ENCODE data around the gene GRK6. TPM values are rescaled to one million over a fixed set of nuclear protein-coding genes. Genes with fewer than 3 reads are reported as not detected.

Gene GRK6
- total RNA-seq, 2 donors from 2014 or later, result 27.3 to 33.3 TPM

DNA sequence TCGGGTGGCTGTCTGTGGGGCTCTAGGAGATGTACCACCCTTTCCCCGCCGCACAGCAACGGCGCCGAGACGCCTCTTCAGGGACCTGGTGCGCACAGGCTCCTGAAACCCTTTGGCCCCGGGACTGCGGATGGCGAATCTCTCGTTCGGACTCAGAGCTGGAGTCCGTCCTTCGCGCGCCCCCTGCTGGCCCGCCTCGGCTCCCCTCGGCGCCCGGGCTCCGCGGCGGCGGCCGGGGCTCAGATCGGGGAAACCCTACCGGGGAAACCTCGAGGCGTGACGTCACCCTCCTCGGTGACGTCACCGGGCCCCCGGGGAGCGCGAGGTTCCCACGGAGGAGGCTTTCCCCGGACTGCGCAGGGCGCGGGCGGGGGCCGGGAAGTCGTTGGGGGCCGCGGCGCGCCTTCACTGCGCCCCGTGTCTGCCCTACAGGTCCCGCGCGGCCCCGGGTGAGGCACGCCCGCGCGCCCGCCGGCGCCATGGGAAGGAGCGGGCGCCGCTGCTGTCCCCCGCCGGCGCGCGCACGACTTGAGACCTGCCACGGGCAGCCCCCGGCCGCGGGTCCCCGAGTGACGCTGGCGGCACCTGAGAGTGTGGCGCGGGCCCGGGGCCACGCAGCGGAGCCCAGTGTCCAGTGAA lies 28.0 kb downstream of the GRK6 start:
- peak; percentile 39 for ATAC-seq (ENCODE audit: insufficient number of reproducible peaks, low FRiP score, low read depth)
- Histone ChIP-seq H3K36me3 (peaks cover 9% of the 10 kb centered on the region), H3K4me3 (peak overlapping the region; percentile 74), H3K27ac (peak overlapping the region; percentile 71 to 81), H3K27me3 (replicated peaks; ENCODE audit: insufficient read depth) (no peaks in the 10 kb centered on the region), H3K9me3 (no peaks in the 10 kb centered on the region), H3K4me1 (ENCODE audit: control insufficient read depth in 1 of 2, low read depth in 2 of 2) (peaks cover 14 to 46% of the 10 kb centered on the region in 2 donors)
- TF ChIP-seq, protein P1, sequence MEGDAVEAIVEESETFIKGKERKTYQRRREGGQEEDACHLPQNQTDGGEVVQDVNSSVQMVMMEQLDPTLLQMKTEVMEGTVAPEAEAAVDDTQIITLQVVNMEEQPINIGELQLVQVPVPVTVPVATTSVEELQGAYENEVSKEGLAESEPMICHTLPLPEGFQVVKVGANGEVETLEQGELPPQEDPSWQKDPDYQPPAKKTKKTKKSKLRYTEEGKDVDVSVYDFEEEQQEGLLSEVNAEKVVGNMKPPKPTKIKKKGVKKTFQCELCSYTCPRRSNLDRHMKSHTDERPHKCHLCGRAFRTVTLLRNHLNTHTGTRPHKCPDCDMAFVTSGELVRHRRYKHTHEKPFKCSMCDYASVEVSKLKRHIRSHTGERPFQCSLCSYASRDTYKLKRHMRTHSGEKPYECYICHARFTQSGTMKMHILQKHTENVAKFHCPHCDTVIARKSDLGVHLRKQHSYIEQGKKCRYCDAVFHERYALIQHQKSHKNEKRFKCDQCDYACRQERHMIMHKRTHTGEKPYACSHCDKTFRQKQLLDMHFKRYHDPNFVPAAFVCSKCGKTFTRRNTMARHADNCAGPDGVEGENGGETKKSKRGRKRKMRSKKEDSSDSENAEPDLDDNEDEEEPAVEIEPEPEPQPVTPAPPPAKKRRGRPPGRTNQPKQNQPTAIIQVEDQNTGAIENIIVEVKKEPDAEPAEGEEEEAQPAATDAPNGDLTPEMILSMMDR (IDR thresholded peaks at IDR 0.05), result peak; percentile 95
- no peak for DNase-seq (ENCODE audit: low spot score)

DNA sequence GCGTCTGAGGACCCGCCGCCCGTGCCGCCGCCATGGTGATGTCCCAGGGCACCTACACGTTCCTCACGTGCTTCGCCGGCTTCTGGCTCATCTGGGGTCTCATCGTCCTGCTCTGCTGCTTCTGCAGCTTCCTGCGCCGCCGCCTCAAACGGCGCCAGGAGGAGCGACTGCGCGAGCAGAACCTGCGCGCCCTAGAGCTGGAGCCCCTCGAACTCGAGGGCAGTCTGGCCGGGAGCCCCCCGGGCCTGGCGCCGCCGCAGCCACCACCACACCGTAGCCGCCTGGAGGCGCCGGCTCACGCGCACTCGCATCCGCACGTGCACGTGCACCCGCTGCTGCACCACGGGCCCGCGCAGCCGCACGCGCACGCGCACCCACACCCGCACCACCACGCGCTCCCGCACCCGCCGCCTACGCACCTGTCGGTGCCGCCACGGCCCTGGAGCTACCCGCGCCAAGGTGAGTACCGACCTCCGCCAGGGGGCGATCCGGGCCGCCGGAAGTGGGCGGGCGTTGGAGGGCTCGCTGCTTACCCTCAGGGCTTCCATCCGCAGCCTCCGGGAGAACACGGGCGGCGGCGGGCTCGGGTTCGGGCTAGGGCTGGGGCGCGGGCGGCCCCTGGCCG lies 28.7 kb downstream of the GRK6 start:
- Histone ChIP-seq H3K27me3 (replicated peaks; ENCODE audit: insufficient read depth) (no peaks in the 10 kb centered on the region), H3K4me3 (peak overlapping the region; percentile 74), H3K4me1 (ENCODE audit: control insufficient read depth in 1 of 2, low read depth in 2 of 2) (peaks cover 14 to 46% of the 10 kb centered on the region in 2 donors), H3K27ac (peak overlapping the region; percentile 71 to 81), H3K36me3 (peaks cover 12% of the 10 kb centered on the region), H3K9me3 (no peaks in the 10 kb centered on the region)
- ATAC-seq (ENCODE audit: insufficient number of reproducible peaks, low FRiP score, low read depth) (peak; percentile 2), DNase-seq (ENCODE audit: low spot score) (no peak)
- TF ChIP-seq, protein P1 (IDR thresholded peaks at IDR 0.05), result peak; percentile 68

DNA sequence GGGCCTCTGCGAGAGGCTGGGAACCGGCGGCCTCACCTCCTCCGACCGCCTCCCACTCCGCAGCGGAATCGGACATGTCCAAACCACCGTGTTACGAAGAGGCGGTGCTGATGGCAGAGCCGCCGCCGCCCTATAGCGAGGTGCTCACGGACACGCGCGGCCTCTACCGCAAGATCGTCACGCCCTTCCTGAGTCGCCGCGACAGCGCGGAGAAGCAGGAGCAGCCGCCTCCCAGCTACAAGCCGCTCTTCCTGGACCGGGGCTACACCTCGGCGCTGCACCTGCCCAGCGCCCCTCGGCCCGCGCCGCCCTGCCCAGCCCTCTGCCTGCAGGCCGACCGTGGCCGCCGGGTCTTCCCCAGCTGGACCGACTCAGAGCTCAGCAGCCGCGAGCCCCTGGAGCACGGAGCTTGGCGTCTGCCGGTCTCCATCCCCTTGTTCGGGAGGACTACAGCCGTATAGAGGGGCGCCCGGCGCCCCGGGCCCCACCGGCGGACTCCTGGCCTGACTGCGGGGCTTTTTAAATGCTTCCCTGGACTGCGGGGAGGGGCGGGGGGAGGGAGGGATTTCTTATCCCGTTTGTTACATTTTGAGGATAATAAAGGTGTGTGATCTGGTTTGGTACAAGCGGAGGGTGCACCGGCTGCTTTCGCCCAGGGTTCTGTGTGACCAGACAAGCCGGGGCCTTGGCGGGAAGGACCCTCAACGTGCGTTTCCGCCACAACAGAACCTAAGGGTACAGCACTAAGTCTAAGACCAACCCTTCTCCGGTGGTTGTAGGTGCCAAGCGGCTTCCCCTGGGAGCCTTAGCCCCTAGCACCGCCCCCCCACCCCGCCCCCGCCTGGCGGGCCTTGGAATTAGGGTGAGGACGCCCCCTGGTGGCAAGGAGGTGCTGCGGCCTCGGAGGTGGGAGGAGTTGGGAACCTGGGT lies 29.4 kb downstream of the GRK6 start:
- peaks cover 14 to 46% of the 10 kb centered on the region in 2 donors for H3K4me1 ChIP-seq (ENCODE audit: control insufficient read depth in 1 of 2, low read depth in 2 of 2)
- peak overlapping the region; percentile 74 for H3K4me3 ChIP-seq
- H3K36me3 ChIP-seq, result peaks cover 12% of the 10 kb centered on the region
- TF ChIP-seq, protein P1 (IDR thresholded peaks at IDR 0.05), result peak; percentile 92
- peak overlapping the region; percentile 71 to 81 for H3K27ac ChIP-seq
- ATAC-seq (ENCODE audit: insufficient number of reproducible peaks, low FRiP score, low read depth) (peak; percentile 32), DNase-seq (ENCODE audit: low spot score) (peak; percentile 89)
- no peaks in the 10 kb centered on the region for H3K27me3 ChIP-seq (replicated peaks; ENCODE audit: insufficient read depth)
- H3K9me3 ChIP-seq, result no peaks in the 10 kb centered on the region

DNA sequence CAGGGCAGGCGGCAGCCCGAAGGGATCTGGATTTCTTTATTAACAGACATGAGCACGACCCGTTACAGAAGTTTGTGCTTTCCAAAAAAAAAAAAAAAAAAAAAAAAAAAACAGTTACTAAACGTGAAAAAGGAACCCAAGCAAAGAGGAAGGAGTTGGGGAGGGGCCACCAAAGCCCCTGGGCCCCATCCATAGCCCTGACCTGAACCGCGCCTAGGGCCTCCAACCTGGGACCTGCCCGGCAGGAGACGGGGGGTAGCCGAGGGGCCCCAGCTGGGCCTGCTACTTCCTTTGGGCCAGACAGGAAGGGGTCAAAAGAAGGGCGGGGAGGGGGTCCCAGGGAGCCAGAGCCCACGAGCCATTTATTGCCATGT lies 30.1 kb downstream of the GRK6 start:
- H3K27me3 ChIP-seq (replicated peaks; ENCODE audit: insufficient read depth), result no peaks in the 10 kb centered on the region
- ATAC-seq (ENCODE audit: insufficient number of reproducible peaks, low FRiP score, low read depth) (no peak), DNase-seq (ENCODE audit: low spot score) (no peak)
- no peak overlapping the region for H3K4me3 ChIP-seq
- no peaks in the 10 kb centered on the region for H3K9me3 ChIP-seq
- peak overlapping the region; percentile 71 to 81 for H3K27ac ChIP-seq
- TF ChIP-seq, protein P1 (IDR thresholded peaks at IDR 0.05), result no peak
- peaks cover 14 to 46% of the 10 kb centered on the region in 2 donors for H3K4me1 ChIP-seq (ENCODE audit: control insufficient read depth in 1 of 2, low read depth in 2 of 2)
- H3K36me3 ChIP-seq, result peaks cover 12% of the 10 kb centered on the region

All from thoracic aorta (tissue), 2 donors.